K562 (cell line): Measurements from ENCODE around the gene VSNL1. TPM values are rescaled to one million over a fixed set of nuclear protein-coding genes. Genes with fewer than 3 reads are reported as not detected.

Experiments
- ATAC-seq: fragments of 200-7000 bp; cut with Tn5 transposase; 3 replicates; pipeline ENCODE4 v1.9.1; 2020; ENCODE audit warnings: moderate library complexity
- BruUV-seq: library from RNA; stranded (reverse); fragments of 400-500 nt; replicated peaks from 2 replicates; lab custom pipeline; 2021; lab: Mats Ljungman, UMichigan
- CTCF ChIA-PET: fragments of 300-600 bp; formaldehyde crosslinking; extraction: SDS; loops from one replicate; lab custom pipeline; 2021; ENCODE audit warnings: low intra/inter-chr PET ratio; lab: Yijun Ruan, JAX
- POLR2A ChIA-PET: fragments of 300-600, 350-650 bp; sonication (Branson Sonifier 250); formaldehyde crosslinking; extraction: SDS; loops from one replicate; lab custom pipeline; 2021; ENCODE audit warnings: antibody characterized with exemption, inconsistent platforms; lab: Yijun Ruan, JAX
- DNase-seq, 4 experiments: peaks; one replicate each; pipeline versions ENCODE4 v3.0.0 to v3.0.0-alpha.2; 2011 to 2018; ENCODE audit warnings: low spot score in 3 of 4, mixed read lengths in 3 of 4; ENCODE audit errors: extremely low read depth in 1 of 4
- FAIRE-seq: peaks from 2 replicates; lab custom pipeline; 2011; peaks lifted over from hg19 to GRCh38; lab: Jason Lieb, UNC
- H2AFZ ChIP-seq: 2 replicates; pipeline ENCODE4 v1.6.0; 2011; ENCODE audit warnings: low read depth, low read length, control low read depth, inconsistent platforms
- H3K27ac ChIP-seq: fragments of 200-600 bp; 3 replicates; pipeline ENCODE4 v1.8.0; 2011; ENCODE audit warnings: low read depth, mild to moderate bottlenecking, control low read depth, inconsistent platforms, low read length, moderate library complexity, mixed read lengths; ENCODE audit errors: extremely low read depth
- H3K27me3 ChIP-seq, 2 experiments: fragments of 300-600 bp in 1 of 2; 2 replicates in 1 of 2; 3 replicates in 1 of 2; pipeline versions ENCODE4 v1.6.0 to v1.8.0; 2011; ENCODE audit warnings: inconsistent platforms in 2 of 2, low read length in 2 of 2, mild to moderate bottlenecking in 1 of 2, mixed read lengths in 1 of 2, moderate library complexity in 1 of 2; ENCODE audit not compliant: control insufficient read depth in 2 of 2, insufficient read depth in 2 of 2
- H3K36me3 ChIP-seq: fragments of 300-600 bp; 3 replicates; pipeline ENCODE4 v1.8.0; 2011; ENCODE audit warnings: mild to moderate bottlenecking, low read length, inconsistent platforms; ENCODE audit not compliant: control insufficient read depth, insufficient read depth
- H3K4me1 ChIP-seq, 2 experiments: fragments of 200-600 bp in 1 of 2; replicated peaks in 1 of 2; 2 replicates in 1 of 2; 3 replicates in 1 of 2; pipeline versions ENCODE4 v1.5.1 to v1.8.0; 2011; ENCODE audit warnings: inconsistent platforms in 2 of 2, low read length in 2 of 2, mild to moderate bottlenecking in 1 of 2, mixed read lengths in 1 of 2, moderate library complexity in 1 of 2; ENCODE audit not compliant: control insufficient read depth in 2 of 2, insufficient read depth in 2 of 2
- H3K4me2 ChIP-seq: 2 replicates; pipeline ENCODE4 v1.6.1; 2011; ENCODE audit warnings: low read length, control low read depth, inconsistent platforms, mixed read lengths; ENCODE audit not compliant: insufficient read depth
- H3K4me3 ChIP-seq: fragments of 200-600 bp; sonication (generic), shearing (Covaris generic); 2 replicates; pipeline ENCODE4 v1.5.1; 2016; ENCODE audit warnings: control low read depth, inconsistent platforms
- H3K79me2 ChIP-seq: fragments of 200-600 bp; 3 replicates; pipeline ENCODE4 v1.8.0; 2011; ENCODE audit warnings: low read length, inconsistent platforms; ENCODE audit not compliant: control insufficient read depth, insufficient read depth
- H3K9ac ChIP-seq, 2 experiments: 2 replicates each; pipeline versions ENCODE4 v1.6.0 to v1.6.1; 2011; ENCODE audit warnings: low read depth in 2 of 2, low read length in 2 of 2, control low read depth in 1 of 2, inconsistent platforms in 1 of 2, mild to moderate bottlenecking in 1 of 2, mixed read lengths in 1 of 2; ENCODE audit not compliant: insufficient read depth in 1 of 2
- H3K9me1 ChIP-seq: one replicate; pipeline ENCODE4 v1.6.0; 2011; ENCODE audit warnings: inconsistent platforms, mild to moderate bottlenecking, low read length, moderate library complexity; ENCODE audit not compliant: control insufficient read depth, insufficient read depth
- H3K9me3 ChIP-seq: replicated peaks from 2 replicates; pipeline ENCODE4 v1.5.1; 2011; ENCODE audit warnings: low read depth, low read length, inconsistent platforms; ENCODE audit not compliant: control insufficient read depth, insufficient read depth
- H4K20me1 ChIP-seq: replicated peaks from 2 replicates; pipeline ENCODE4 v1.6.1; 2011; ENCODE audit warnings: low read length, inconsistent platforms, mixed read lengths; ENCODE audit not compliant: control insufficient read depth, insufficient read depth
- BRF2 ChIP-seq: IDR thresholded peaks from 3 replicates; pipeline ENCODE4 v1.6.1; 2011; ENCODE audit warnings: borderline replicate concordance, mild to moderate bottlenecking; ENCODE audit not compliant: insufficient read length, insufficient read depth
- CCAR2 ChIP-seq: fragments of 200-400 bp; formaldehyde crosslinking; IDR thresholded peaks from 2 replicates; pipeline ENCODE4 v1.6.1; 2017; ENCODE audit warnings: mild to moderate bottlenecking, low read depth, low read length
- FOXP4 ChIP-seq: sonication (generic); formaldehyde crosslinking; IDR thresholded peaks from 2 replicates; pipeline ENCODE4 v1.8.0; 2022; ENCODE audit warnings: mild to moderate bottlenecking, missing genetic modification reagents, borderline replicate concordance
- RBM14 ChIP-seq: fragments of 200-400 bp; formaldehyde crosslinking; IDR thresholded peaks from 2 replicates; pipeline ENCODE4 v1.6.1; 2018; ENCODE audit warnings: low read depth, mild to moderate bottlenecking, low read length, moderate library complexity, borderline replicate concordance; ENCODE audit not compliant: insufficient read depth
- SLC30A9 ChIP-seq: fragments of 250-450 bp; sonication (Bioruptor Pico); IDR thresholded peaks from 2 replicates; pipeline ENCODE4 v1.8.0; 2022; ENCODE audit warnings: mild to moderate bottlenecking, moderate library complexity
- SMARCA4 ChIP-seq: fragments of 450-650 bp; IDR thresholded peaks from 2 replicates; pipeline ENCODE4 v1.6.1; 2016
- WGBS: fragments of 100-300 bp; shearing (Covaris generic); methylation state at CpG from one replicate; pipeline ENCODE4 v1.1.6; 2016; ENCODE audit warnings: low coverage, mixed read lengths; ENCODE audit not compliant: insufficient coverage; ENCODE audit errors: missing lambda C conversion rate; 5-methylcytosine and 5-hydroxymethylcytosine counted together
- in situ Hi-C: fragments of 300-500 bp; cut with MboI; formaldehyde crosslinking; loops from 4 replicates; pipeline ENCODE4 v1.15.0; 2018; ENCODE audit warnings: inconsistent platforms, mixed read lengths
- intact Hi-C: fragments of 100-400 bp; cut with micrococcal nuclease; formaldehyde crosslinking; loops from 2 replicates; pipeline ENCODE4 v1.14.2; 2022
- polyA plus RNA-seq, 8 experiments: library from polyadenylated mRNA; depleted of rRNA in 4 of 8; stranded (reverse) in 5 of 8; unstranded in 3 of 8; fragments of >200 nt; fragmentation: Nextera tagmentation in 2 of 8; fragmentation: Illumina TruSeq in 1 of 8; extraction: Ambion mirVana in 2 of 8; extraction: Trizol in 1 of 8; gene quantifications; 2 replicates each; pipeline versions ENCODE4 v1.2.1 to v1.2.3, GENCODE V29; 2011 to 2014; ENCODE audit warnings: inconsistent platforms in 1 of 8, missing spikeins in 1 of 8
- total RNA-seq, 7 experiments: library from RNA; depleted of rRNA in 6 of 7; stranded (reverse); fragments of >200 nt in 6 of 7; fragmentation: Illumina TruSeq in 2 of 7; extraction: Trizol in 2 of 7; gene quantifications; 2 replicates each; pipeline versions ENCODE4 v1.2.1 to v1.2.3, GENCODE V29; 2011 to 2021; ENCODE audit warnings: low replicate concordance in 1 of 7

Gene VSNL1
- total and polyA plus RNA-seq, 9 of the 15 experiments (the other 6 are each of a cell fraction or from before 2014, with no cell fraction given): 0.20 TPM; not detected in 8

- TF ChIP-seq FOXP4 (CRISPR knock-in tag): no peak
- TF ChIP-seq BRF2: no peak
- TF ChIP-seq RBM14: no peak
- TF ChIP-seq SLC30A9 (CRISPR knock-in tag): no peak
Observed at GRCh38 chr2:17573804-17574175, 33.3 kb downstream of the VSNL1 start (continued).

GRCh38 chr2:17574406-17575073 is 34.0 kb downstream of the VSNL1 start:
- TF ChIP-seq CCAR2 (no peak), SMARCA4 (no peak)
- TF ChIP-seq, all 486 proteins: peak for 0
- Histone ChIP-seq H3K79me2 (no peaks in the 10 kb centered on the region), H2AFZ (no peak overlapping the region), H3K27ac (no peak overlapping the region), H3K9ac (no peak overlapping the region), H3K36me3 (no peaks in the 10 kb centered on the region), H3K27me3 (0 out of 5 replicates have a peak, but pooled peaks cover 0 to 4% of the 10 kb centered on the region in 2 experiments), H4K20me1 (no peaks in the 10 kb centered on the region), H3K4me3 (no peak overlapping the region), H3K4me2 (no peak overlapping the region), H3K9me3 (no peaks in the 10 kb centered on the region), H3K9me1 (no peaks in the 10 kb centered on the region), H3K4me1 (peaks cover 0 to under 1% of the 10 kb centered on the region in 2 experiments; a peak in 1 of 5 replicates)
- CTCF ChIA-PET: no interaction called here
- WGBS: 3% methylated on average over 3 of the region's 3 CpGs
- FAIRE-seq: no peak
- in situ Hi-C loops: no loop called here
- POLR2A ChIA-PET: interaction anchor here (0.5 to 0.8 kb wide), 2 partner anchors 10 to 79 kb away, joined by 3 to 4 read pairs; no protein-coding TSS in a partner anchor
- no peak for ATAC-seq
- intact Hi-C loops: loop anchor here (10.0 kb wide), 1 partner anchor 800 kb away; no protein-coding TSS in a partner anchor
- BruUV-seq: no TSS peak
- DNase-seq: no peak
